NCI-H2029 (cell line): ENCODE data around the gene GRPEL2.
A peak's percentile ranks its signal among the peaks of the same experiment; 100 is the strongest.
"Not testable (repeated sequence)": the region's sequence is repeated elsewhere in the genome, so short reads cannot be mapped to it uniquely, and the experiment has no call there.

Experiments
- DNase-seq: peaks from one replicate; lab custom pipeline; 2025; lab: John Stamatoyannopoulos, UW

Gene GRPEL2

DNA sequence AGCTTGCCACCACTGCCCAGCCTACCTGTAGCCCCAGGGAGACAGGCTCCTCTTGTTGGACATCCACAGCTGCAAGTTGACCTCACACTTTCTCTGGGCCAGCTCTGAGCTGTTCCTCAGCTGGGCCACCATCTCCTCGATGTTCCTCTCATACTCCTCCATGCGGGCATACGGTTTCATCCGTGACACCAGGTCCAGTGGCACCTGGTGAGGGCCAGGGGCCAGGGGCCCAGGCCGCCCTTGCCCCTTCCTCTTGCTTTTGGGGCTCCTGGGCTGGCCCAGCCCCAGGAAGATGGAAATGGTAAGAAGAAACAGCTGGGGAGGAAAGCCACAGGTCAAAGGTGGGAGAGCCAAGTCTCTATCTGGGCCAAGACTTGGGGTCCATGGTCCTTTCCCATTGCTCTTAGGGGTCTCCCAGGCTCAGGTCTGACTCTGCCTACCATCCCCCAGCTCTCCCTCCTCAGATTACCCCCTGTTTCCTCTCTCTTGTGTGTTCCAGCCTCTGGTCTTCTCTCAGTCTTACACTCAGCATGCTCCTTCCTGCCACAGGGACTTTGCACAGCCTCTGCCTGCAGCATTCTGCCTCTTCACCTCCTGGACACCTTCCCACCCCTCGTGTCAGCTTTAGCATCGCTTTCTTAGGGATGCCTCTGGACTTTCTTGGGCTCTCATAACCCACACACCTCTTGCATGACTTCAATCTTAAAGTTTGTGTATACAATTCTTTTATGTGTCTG, 31.6 kb downstream of the GRPEL2 start:
- DNase-seq: no peak

DNA sequence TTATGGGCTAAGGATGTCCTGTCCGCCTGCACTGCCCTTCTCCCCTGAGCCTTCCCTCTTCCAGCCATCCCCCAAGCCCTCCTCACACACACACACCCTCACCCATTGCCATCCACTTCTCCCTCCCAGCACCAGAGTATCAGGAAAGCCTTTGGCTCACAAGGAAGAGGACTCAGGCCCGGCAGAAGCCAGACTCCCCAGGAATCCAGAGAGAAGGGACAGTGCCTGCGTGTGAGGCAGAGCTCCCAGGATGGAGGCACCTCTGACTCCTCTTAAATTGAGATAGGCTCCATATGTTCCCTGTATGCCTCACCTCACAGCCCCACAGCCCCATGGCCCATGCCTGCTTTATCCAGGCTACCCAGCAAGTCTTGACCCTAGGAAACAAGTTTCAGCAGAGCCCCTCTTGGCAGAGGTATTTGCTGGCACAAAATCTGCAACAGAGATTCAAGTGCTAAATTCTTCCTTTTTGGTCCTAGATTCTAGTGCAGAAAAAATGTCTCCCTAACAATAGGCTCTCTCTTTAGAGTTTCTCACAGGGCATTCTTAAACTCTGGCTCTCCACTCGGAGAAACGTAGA, 33.0 kb downstream of the GRPEL2 start:
- no peak for DNase-seq

DNA sequence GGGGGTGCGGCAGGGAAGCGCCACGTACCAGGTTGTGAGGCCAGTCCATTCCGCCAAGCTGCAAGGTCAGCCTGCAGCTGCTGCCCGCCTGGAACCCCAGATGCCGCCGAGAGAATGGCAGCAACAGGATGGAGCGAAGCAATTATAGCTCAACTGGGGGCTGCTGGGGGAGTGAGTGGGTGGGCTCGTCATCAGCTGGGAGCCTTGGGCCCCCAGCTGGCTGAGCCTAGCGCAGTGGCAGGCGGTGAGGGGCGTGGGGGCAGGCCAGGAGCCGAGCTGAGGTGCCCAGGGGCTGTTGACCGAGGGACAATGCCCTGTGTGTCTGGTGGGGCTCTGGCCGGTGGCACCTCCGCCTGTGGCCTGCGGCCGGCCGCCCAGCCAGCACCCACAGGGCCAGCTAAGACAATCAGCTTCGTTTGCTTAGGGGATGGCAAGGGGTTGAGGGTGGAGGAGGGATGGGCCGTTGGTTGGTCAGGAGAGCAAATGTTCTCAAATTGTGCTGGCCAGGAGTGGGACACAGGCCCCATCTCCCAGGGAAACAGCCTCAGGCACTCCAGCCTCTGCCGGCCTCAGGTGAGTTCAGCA, 34.0 kb downstream of the GRPEL2 start, which contains the start of gene IL17B:
TSS of gene IL17B (minus strand) at position 116 of the 585 bp plus-strand sequence. CDS start at position 49, 67 bp downstream.
- DNase-seq: no peak

DNA sequence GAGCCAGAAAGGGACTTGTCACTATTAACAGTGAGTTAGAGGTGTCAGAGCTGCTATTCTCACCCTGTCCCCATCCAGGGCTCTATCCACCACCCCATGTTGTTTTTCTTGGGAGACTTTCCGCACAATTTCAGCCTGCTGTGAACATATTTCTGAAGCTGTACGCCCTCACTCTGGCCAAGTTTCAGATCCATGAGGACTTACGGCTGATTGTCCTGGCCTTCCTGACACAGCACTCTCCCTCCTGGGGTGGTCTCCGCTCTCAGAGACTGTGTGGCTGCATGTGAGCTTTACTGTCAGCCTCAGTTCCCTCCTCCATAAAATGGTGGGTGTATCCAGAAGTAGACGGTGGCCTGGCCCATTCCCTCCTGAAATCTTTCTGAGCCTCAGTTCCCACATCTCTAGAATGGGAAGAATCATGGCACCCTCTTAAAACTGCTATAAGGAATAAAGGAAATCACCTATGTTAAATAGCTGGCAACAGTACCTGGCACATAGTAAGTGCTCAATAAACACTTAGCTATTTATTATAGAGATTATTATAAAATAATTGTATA, 34.6 kb downstream of the GRPEL2 start:
- no peak for DNase-seq

DNA sequence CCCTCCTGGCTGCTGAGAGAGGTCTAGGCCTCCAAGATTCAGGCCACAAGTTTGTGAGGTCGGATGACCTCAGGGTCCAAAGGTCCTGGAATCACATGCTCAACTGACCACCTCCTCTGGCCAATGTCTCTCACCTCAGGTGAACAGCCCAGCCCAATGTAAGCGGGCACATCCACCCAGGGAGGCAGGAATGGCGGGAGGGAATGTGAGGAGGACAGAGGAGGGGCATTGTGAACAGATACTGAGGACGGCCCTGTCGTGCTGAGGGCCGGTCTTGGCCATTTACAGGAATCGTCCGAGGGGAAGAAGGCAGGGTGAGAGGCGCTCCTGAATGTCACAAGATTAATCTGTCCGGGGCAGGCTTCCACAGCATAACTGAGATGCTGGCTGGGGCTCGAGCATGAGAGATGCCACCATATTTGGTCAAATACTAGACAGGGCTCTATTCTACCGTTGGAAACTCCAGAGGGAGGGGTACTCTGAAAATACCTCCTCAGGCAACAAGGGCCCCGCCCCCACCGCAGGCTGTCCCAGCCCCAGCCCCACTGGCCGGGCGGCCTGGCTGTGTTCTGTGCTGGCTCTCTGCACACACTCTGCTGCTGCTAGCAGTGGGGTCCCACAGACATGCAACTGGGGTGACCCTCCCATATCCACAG, 35.3 kb downstream of the GRPEL2 start:
- DNase-seq: no peak

DNA sequence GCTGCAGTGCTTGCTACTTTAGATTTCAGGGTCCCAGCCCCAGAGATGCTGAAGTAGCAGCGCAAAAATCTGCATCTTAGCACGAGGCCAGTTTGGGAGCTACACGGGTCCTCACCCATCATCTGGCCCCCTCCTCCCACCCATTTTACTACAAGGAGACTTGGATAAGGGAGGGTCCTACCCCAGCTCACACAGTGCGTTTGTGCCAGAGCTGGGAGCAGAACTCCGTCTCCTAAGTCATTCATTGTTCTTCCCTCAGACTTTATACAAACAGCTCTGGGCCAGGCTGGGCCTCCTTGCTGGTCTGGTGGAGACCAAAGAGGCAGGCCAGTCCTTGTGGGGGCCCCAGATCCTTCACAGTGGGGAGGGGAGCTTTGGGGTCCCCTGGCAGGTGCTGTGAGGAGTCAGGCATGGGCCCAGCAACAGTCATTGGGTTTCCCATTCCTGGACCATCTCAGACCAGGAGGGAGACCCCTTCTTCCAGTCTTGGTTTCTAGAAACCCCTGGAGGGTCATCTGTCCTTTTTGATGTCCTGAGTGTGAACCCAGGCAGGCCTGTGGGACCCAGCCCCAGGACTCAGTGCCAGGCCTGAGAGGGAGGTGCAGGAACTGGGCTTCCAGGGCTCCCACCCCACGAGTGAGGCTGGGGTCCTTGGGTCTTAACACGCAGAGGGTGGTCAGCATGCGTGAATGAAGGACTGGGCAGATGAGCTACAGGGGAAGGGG, 36.1 kb downstream of the GRPEL2 start:
- DNase-seq: no peak

DNA sequence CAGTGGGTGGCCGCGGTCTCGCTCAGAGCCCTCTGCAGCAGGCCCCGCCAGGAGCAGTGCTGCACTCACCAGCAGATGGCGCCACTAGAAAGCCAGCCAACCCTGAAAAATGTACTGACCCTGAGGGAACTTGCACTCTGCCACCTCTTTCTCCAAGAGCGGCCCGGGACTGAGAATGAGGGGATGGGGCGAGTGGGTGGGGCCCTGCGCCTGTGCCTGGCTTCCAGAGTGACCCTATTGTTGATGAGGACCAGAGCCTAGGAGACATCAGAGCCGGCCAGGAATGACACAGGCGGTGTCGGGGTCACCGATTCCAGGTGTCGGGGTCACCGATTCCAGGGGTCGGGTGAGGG, 36.7 kb downstream of the GRPEL2 start:
- DNase-seq: peak; percentile 19

DNA sequence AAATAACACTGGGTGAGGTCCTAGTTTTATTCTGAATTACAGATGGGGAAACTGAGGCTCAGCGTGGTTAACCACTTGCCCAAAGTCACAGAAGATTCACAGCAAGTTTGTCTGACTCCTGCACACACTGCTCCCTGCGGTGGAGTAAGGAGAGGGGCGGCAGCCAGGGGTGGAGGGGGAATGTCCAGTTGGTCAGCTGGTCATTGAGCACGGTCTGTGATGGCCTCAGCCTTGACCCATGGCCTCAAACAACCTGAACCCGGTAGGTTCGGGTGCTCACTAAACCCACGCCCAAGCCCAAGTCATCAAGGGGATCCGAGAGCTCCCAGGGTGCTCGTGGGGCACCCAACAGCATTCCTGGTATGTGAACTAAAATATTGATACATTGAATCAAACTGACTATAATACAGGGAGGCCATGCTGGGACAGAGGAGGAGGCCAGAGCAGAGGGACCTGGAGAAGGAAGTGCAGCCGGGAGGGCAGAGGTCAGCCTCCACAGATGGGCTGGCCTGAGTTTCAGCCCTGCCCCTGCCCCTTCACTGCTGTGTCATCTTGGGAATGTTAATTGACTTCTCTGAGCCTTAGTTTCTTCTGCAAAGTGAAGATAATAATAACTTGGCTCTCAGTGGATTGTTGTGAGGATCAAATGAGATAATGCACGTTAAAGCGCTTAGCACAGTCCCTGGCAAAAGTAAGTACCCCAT, 37.4 kb downstream of the GRPEL2 start:
- DNase-seq: no peak

DNA sequence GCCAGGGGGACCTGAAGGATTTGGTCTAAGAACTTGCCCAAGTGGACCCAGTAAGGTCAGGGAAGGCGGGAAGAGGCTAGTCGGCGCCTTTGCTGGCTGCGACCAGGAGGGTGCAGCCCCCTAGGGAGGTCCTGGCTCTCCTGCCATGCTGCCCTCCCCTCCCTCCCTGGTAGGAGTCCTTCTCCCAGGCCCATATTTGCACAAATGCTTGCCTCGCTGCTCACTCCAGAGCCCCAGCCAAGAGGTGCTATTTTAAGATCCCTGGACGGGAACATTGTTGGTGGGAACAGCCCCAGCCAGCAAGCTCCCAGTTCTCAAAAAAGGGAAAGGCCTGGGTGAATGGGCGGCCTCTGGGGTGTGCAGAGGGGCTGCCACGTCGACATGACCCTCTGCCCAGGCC, 38.1 kb downstream of the GRPEL2 start:
- DNase-seq: no peak

DNA sequence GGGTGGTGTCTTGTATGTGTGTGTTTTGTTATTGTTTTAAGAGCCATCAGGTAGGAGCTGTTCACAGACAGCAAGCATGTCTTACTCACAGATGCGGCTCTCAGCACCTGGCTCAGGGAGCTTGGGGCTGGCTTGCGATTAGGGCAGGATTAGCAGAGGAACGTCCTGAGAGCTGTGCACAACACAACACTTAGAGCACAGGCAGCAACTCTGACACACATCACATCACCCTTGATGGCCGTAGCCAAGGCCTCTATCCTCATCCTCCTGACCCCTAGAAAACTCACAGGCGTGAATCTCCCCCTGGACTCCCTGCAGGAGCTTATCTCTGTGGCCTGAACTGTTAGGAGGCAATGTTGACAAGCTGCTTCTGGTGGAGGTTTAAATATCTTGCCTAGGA, 40.9 kb downstream of the GRPEL2 start:
- DNase-seq: no peak

DNA sequence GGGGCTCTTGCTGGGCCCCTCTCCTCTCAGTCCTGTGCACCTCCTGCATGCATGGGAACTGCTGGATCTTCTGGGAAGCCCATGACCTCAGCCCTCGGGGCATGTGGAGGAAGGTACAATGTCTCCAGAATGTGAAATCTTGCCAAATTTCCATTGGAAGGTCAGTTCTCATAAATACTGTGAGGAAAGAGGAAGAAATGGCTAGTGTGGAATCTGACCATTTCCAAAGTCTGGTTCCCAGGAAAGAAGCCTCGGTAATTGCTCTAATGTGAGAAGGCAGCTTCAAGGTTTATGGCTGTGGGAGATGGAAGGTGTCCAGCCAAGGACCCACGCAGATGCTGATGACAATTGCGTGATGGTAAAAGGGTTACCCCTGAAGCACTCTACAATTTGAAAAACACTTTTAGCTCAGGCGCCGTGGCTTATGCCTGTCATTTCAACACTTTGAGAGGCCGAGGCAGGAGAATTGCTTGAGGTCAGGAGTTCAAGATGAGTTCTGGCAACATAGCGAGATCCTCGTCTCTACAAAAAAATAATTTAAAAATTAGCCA, 41.9 kb downstream of the GRPEL2 start:
- DNase-seq: no peak

DNA sequence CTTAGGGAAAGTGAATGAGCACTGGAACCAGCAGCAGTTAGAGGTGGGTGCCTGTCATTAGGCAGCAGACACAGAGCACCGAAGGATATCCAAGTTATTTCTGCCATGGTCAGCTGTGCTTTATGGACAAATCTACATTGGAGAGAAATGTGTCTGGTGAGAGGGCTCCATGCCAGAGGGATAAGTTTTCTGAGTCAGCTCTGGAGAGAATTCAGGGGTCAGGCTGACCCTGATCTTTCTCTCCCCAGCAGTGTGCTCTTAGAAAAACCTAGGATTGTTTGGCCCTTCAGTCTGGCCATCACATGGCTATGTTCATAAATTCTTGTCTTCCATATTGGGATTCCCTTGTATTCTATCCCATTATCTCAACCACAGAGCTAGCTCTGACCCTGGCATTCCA, 42.7 kb downstream of the GRPEL2 start:
- no peak for DNase-seq

DNA sequence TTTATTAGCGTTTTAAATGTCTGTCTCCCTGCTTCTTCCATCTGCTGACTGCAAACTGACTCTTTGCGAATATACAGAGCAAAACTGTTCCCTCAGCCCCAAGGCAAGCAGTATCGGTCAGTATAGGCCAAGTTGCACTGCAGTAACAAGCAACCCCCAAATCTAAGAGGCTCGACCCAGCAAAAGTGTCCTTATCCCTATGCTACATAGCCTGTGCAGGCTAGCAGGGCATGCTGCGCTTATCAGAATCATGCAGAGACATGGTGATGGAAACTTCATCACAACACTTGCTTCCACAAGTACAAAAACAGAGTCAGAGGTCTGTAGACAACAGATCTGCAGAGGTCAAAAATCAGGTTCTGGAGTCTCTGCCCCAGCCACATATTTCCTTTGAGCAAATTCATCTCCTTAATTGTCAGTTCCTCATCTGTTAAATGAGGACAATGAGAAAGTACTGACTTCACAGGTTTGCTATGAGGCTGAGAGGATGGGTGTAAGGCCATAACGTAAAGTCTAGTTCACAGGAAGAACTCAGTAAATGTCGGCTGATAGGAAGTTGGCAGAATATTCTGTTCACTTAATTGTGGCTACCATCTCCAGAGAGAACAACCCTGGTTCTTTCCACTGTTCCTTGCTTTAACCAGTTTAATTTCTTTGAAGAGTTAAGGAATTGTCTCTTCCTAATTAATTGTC, 43.3 kb downstream of the GRPEL2 start:
- DNase-seq: no peak

DNA sequence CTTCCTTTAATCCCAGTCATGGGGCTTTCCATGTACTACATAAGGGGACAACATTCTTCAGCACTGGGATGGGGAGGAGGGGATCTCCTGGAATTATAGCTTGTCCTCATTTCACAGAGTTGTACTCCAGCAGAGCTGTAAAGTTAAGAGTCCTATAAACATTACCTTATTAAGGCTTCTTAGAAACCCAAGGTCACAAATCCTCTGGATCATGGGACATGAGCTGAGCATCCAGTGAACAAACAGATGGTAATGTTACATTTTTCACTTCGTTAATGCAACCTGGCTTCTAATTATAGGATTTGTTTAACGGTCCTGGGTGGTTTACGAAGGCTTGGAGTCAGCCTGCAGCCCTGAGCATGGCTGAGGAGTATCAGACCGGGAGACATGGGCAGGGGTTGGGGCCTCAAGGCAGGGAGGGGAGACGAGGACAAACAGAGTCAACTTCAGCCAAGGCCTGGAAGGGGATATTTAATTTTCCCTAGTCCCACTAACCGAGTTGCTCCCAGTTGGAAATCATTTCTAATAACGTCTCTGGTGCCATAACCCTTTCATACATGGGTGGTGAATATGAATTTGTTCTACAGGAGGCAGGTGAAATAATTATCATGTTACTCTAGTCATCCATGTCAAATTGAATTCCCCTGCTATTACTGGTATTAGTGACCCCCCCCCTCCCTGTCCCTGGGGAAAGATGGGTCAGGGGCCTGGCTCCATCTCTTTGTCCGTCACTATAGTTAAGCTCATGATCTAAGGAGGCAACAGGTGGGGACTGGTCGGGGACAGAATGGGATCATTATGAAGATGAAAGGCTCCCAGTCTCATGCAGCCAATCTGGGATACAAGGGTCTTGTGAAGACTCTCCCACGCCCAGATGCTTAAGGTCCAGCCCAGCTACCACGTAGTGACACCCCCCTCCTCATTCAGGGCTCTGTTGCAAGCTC, 44.5 kb downstream of the GRPEL2 start:
- DNase-seq: no peak

DNA sequence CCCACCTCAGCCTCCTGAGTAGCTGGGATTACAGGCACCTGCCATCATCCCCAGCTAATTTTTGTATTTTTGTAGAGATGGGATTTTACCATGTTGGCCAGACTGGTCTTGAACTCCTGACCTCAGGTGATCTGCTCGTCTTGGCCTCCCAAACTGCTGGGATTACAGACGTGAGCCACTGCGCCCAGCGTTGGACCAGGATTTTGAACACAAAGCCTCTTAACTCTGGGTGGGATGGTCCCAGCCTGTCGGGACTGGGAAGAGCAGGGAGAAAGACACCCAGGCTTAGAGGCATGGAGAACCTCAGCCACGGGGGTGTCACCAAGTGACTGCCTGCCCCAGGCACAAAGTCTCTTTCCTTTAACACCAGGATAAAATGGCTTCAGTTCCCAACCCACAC, 45.8 kb downstream of the GRPEL2 start:
- DNase-seq: not testable (repeated sequence)

DNA sequence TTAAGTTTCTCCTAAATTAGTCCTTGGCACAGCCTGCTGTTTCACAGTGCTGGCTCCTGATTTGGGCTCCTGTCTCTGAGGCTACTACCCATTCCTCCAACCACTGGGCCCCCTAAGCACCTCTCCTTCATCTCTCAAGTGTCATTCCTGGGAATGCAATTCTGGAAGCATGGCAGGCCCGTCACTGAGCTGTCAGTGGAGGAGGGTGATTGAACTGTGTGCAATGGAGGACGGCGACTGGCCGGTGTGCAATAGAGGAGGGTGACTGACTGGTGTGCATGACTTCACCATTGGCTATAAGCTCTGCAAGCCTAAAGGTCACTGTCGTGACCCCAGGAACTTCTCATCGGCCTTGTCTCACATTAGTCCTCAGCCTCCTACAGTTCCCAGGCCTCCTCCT, 46.2 kb downstream of the GRPEL2 start:
- DNase-seq: no peak

DNA sequence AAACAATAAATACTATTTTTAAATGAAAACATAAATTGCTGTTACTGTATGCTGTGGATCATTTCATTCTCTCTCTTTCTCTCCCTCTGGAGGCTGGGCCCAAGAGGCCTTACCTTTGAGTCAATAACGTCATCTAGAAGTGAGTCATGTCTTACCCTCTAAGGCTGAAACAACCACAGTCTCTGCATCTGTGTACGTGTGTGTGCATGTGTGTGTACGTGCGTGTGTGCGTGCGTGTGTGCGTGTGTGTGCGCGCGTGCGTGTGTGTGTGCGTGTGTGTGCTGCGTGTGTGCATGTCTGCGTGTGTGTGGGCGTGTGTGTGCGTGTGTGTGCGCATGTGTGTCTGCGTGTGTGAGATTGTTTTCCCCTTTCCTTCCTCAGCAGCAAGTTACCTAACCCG, 47.4 kb downstream of the GRPEL2 start:
- no peak for DNase-seq

DNA sequence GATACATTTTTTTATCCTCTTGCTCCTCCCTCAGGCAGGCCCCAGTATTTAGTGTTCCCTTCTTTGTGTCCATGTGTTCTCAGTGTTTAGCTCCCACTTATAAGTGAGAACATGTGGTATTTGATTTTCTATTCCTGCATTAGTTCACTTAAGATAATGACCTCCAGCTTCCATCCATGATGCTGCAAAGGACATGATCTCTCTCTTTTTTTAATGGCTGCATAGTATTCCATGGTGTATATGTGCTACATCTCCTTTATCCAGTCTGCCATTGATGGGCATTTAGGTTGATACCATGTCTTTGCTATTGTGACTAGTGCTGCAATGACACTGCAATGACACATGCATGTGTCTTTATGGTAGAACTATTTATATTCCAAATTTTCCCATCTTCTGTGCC, 49.7 kb downstream of the GRPEL2 start:
- not testable (repeated sequence) for DNase-seq

DNA sequence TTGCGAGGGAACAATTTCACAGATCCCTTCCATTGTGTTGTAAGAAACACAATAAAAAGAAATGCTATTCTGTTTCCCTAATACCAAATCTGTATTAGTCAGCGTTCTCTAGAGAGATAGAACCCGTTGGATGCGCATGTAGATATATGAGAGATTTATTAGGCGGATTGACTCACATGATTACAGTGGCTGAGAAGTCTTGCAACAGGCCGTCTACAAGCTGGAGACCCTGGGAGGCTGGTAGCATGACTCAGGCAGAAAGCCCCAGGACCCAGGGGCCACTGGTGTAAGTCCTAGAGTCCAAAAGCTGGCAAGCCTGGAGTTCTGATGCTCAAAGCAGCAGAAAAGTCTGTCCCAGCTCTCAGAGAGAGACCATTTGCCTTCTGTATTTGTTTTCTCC, 52.2 kb downstream of the GRPEL2 start:
- DNase-seq: no peak
